ENCODE results near the gene SH2D4B. TPM values are rescaled to one million over a fixed set of nuclear protein-coding genes. Genes with fewer than 3 reads are reported as not detected.

Gene SH2D4B
- total and polyA plus RNA-seq, 2 experiments from 2014 or later, result not detected

- H3K79me2 ChIP-seq, result no peaks in the 10 kb centered on the region
- H3K4me1 ChIP-seq (ENCODE audit: insufficient read depth), result no peaks in the 10 kb centered on the region
- no peaks in the 10 kb centered on the region for H3K9me3 ChIP-seq (ENCODE audit: low read depth)
- H3K36me3 ChIP-seq (replicated peaks; ENCODE audit: insufficient read depth, low read depth), result no peaks in the 10 kb centered on the region
- 87% methylated on average over 3 of the region's 3 CpGs for WGBS (ENCODE audit: low lambda C conversion rate, missing lambda C conversion rate)
- H3K27ac ChIP-seq, result no peak overlapping the region
- no peaks in the 10 kb centered on the region for H3K27me3 ChIP-seq
- H3K4me2 ChIP-seq, result no peak overlapping the region
- no peaks in the 10 kb centered on the region for H4K20me1 ChIP-seq (ENCODE audit: insufficient read depth, poor library complexity, severe bottlenecking)
- no peak overlapping the region for H2AFZ ChIP-seq
- no peak overlapping the region for H3K4me3 ChIP-seq
- no peak for DNase-seq (ENCODE audit: low spot score)
- TF ChIP-seq EZH2 (IDR thresholded peaks at IDR 0.05; ENCODE audit: borderline replicate concordance) (no peak), EZH2phosphoT487 (IDR thresholded peaks at IDR 0.05; ENCODE audit: low read depth, severe bottlenecking, unreplicated experiment) (no peak)
- TF ChIP-seq, protein P1, sequence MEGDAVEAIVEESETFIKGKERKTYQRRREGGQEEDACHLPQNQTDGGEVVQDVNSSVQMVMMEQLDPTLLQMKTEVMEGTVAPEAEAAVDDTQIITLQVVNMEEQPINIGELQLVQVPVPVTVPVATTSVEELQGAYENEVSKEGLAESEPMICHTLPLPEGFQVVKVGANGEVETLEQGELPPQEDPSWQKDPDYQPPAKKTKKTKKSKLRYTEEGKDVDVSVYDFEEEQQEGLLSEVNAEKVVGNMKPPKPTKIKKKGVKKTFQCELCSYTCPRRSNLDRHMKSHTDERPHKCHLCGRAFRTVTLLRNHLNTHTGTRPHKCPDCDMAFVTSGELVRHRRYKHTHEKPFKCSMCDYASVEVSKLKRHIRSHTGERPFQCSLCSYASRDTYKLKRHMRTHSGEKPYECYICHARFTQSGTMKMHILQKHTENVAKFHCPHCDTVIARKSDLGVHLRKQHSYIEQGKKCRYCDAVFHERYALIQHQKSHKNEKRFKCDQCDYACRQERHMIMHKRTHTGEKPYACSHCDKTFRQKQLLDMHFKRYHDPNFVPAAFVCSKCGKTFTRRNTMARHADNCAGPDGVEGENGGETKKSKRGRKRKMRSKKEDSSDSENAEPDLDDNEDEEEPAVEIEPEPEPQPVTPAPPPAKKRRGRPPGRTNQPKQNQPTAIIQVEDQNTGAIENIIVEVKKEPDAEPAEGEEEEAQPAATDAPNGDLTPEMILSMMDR (IDR thresholded peaks at IDR 0.05; ENCODE audit: poor library complexity), result no peak
- no peaks in the 10 kb centered on the region for H3K9me2 ChIP-seq (replicated peaks; ENCODE audit: insufficient read depth)
Observed at GRCh38 chr10:80600256-80600655, 62.6 kb downstream of the SH2D4B start.

GRCh38 chr10:80602881-80603280, 65.2 kb downstream of the SH2D4B start:
- Histone ChIP-seq H4K20me1 (ENCODE audit: insufficient read depth, poor library complexity, severe bottlenecking) (no peaks in the 10 kb centered on the region), H3K27me3 (no peaks in the 10 kb centered on the region), H3K27ac (no peak overlapping the region), H3K9me3 (ENCODE audit: low read depth) (no peaks in the 10 kb centered on the region), H2AFZ (no peak overlapping the region), H3K36me3 (replicated peaks; ENCODE audit: insufficient read depth, low read depth) (no peaks in the 10 kb centered on the region), H3K9me2 (replicated peaks; ENCODE audit: insufficient read depth) (no peaks in the 10 kb centered on the region), H3K4me1 (ENCODE audit: insufficient read depth) (peaks cover 5% of the 10 kb centered on the region), H3K4me3 (no peak overlapping the region), H3K4me2 (no peak overlapping the region), H3K79me2 (no peaks in the 10 kb centered on the region)
- DNase-seq (ENCODE audit: low spot score), result no peak
- 94% methylated on average over 4 of the region's 4 CpGs for WGBS (ENCODE audit: low lambda C conversion rate, missing lambda C conversion rate)
- TF ChIP-seq, protein P1 (IDR thresholded peaks at IDR 0.05; ENCODE audit: poor library complexity), result no peak
- TF ChIP-seq EZH2phosphoT487 (IDR thresholded peaks at IDR 0.05; ENCODE audit: low read depth, severe bottlenecking, unreplicated experiment) (no peak), EZH2 (IDR thresholded peaks at IDR 0.05; ENCODE audit: borderline replicate concordance) (no peak)

GRCh38 chr10:80603516-80603915, 65.8 kb downstream of the SH2D4B start:
- no peaks in the 10 kb centered on the region for H4K20me1 ChIP-seq (ENCODE audit: insufficient read depth, poor library complexity, severe bottlenecking)
- TF ChIP-seq EZH2 (IDR thresholded peaks at IDR 0.05; ENCODE audit: borderline replicate concordance) (no peak), EZH2phosphoT487 (IDR thresholded peaks at IDR 0.05; ENCODE audit: low read depth, severe bottlenecking, unreplicated experiment) (no peak)
- TF ChIP-seq, protein P1 (IDR thresholded peaks at IDR 0.05; ENCODE audit: poor library complexity), result no peak
- peaks cover 5% of the 10 kb centered on the region for H3K4me1 ChIP-seq (ENCODE audit: insufficient read depth)
- WGBS (ENCODE audit: low lambda C conversion rate, missing lambda C conversion rate), result 97% methylated on average over 27 of the region's 27 CpGs
- H3K9me2 ChIP-seq (replicated peaks; ENCODE audit: insufficient read depth), result no peaks in the 10 kb centered on the region
- H3K27me3 ChIP-seq, result no peaks in the 10 kb centered on the region
- no peak overlapping the region for H3K4me3 ChIP-seq
- H3K4me2 ChIP-seq, result no peak overlapping the region
- H3K27ac ChIP-seq, result no peak overlapping the region
- H3K79me2 ChIP-seq, result no peaks in the 10 kb centered on the region
- H3K36me3 ChIP-seq (replicated peaks; ENCODE audit: insufficient read depth, low read depth), result no peaks in the 10 kb centered on the region
- DNase-seq (ENCODE audit: low spot score), result no peak
- H2AFZ ChIP-seq, result no peak overlapping the region
- H3K9me3 ChIP-seq (ENCODE audit: low read depth), result no peaks in the 10 kb centered on the region

DNA sequence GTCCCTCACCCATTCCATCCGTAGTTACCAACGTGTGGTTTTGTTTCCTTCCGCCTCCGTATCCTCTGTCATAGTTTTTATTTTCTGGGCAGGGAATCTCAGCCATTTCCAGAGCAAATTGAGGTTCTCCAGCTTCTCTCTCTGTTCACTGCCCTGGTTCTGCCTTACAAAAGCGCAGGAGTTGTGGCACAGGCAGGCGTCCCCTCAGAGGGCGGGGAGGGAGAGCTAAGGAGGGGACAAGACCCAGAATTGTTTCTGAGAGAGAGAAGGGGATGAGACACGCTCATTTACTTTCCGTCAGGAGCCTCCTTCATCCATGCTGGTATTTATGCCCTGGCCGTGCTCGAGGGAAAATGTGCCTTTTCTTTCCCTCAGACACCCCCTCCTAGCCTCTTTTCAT, 71.0 kb downstream of the SH2D4B start:
- H3K79me2 ChIP-seq, result no peaks in the 10 kb centered on the region
- no peak overlapping the region for H3K27ac ChIP-seq
- H4K20me1 ChIP-seq (ENCODE audit: insufficient read depth, poor library complexity, severe bottlenecking), result no peaks in the 10 kb centered on the region
- H2AFZ ChIP-seq, result no peak overlapping the region
- WGBS (ENCODE audit: low lambda C conversion rate, missing lambda C conversion rate), result 74% methylated on average over 11 of the region's 11 CpGs
- no peaks in the 10 kb centered on the region for H3K36me3 ChIP-seq (replicated peaks; ENCODE audit: insufficient read depth, low read depth)
- H3K9me2 ChIP-seq (replicated peaks; ENCODE audit: insufficient read depth), result no peaks in the 10 kb centered on the region
- no peak overlapping the region for H3K4me2 ChIP-seq
- DNase-seq (ENCODE audit: low spot score), result no peak
- H3K4me1 ChIP-seq (ENCODE audit: insufficient read depth), result peaks cover 5% of the 10 kb centered on the region
- no peak overlapping the region for H3K4me3 ChIP-seq
- H3K9me3 ChIP-seq (ENCODE audit: low read depth), result no peaks in the 10 kb centered on the region
- H3K27me3 ChIP-seq, result no peaks in the 10 kb centered on the region
- TF ChIP-seq EZH2phosphoT487 (IDR thresholded peaks at IDR 0.05; ENCODE audit: low read depth, severe bottlenecking, unreplicated experiment) (no peak), EZH2 (IDR thresholded peaks at IDR 0.05; ENCODE audit: borderline replicate concordance) (no peak)
- TF ChIP-seq, protein P1 (IDR thresholded peaks at IDR 0.05; ENCODE audit: poor library complexity), result no peak

All from hepatocyte (in vitro differentiated cells).